OCI-LY7 (cell line): ENCODE results near the gene CCR8.

Experiments used
- EZH2phosphoT487 ChIP-seq: fragments of 200-600 bp; sonication (generic); IDR thresholded peaks from 2 replicates; pipeline ENCODE4 v1.6.1; 2018; ENCODE audit warnings: low read depth, borderline replicate concordance, mild to moderate bottlenecking, mixed run types, antibody characterized with exemption, low read length, moderate library complexity, mixed read lengths
- TF ChIP-seq, protein P1 (sequence below): fragments of 200-600 bp; sonication (generic); conservative IDR thresholded peaks from 2 replicates; pipeline ENCODE4 v1.5.1; 2014; ENCODE audit warnings: mild to moderate bottlenecking, antibody characterized with exemption, low read length, moderate library complexity, mixed read lengths

GRCh38 chr3:39284457-39284881 is 45.0 kb upstream of the CCR8 start:
- TF ChIP-seq, protein P1, sequence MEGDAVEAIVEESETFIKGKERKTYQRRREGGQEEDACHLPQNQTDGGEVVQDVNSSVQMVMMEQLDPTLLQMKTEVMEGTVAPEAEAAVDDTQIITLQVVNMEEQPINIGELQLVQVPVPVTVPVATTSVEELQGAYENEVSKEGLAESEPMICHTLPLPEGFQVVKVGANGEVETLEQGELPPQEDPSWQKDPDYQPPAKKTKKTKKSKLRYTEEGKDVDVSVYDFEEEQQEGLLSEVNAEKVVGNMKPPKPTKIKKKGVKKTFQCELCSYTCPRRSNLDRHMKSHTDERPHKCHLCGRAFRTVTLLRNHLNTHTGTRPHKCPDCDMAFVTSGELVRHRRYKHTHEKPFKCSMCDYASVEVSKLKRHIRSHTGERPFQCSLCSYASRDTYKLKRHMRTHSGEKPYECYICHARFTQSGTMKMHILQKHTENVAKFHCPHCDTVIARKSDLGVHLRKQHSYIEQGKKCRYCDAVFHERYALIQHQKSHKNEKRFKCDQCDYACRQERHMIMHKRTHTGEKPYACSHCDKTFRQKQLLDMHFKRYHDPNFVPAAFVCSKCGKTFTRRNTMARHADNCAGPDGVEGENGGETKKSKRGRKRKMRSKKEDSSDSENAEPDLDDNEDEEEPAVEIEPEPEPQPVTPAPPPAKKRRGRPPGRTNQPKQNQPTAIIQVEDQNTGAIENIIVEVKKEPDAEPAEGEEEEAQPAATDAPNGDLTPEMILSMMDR: no peak
- no peak for TF ChIP-seq EZH2phosphoT487
